K562 (cell line): ENCODE measurements around the gene JKAMP. TPM values are rescaled to one million over a fixed set of nuclear protein-coding genes. Genes with fewer than 3 reads are reported as not detected.

ENCODE experiments used
- ATAC-seq: fragments of 200-7000 bp; cut with Tn5 transposase; 3 replicates; pipeline ENCODE4 v1.9.1; 2020; ENCODE audit warnings: moderate library complexity
- BruUV-seq: library from RNA; stranded (reverse); fragments of 400-500 nt; replicated peaks from 2 replicates; lab custom pipeline; 2021; lab: Mats Ljungman, UMichigan
- CTCF ChIA-PET: fragments of 300-600 bp; formaldehyde crosslinking; extraction: SDS; loops from one replicate; lab custom pipeline; 2021; ENCODE audit warnings: low intra/inter-chr PET ratio; lab: Yijun Ruan, JAX
- POLR2A ChIA-PET: fragments of 300-600, 350-650 bp; sonication (Branson Sonifier 250); formaldehyde crosslinking; extraction: SDS; loops from one replicate; lab custom pipeline; 2021; ENCODE audit warnings: antibody characterized with exemption, inconsistent platforms; lab: Yijun Ruan, JAX
- DNase-seq, 4 experiments: peaks; one replicate each; pipeline versions ENCODE4 v3.0.0 to v3.0.0-alpha.2; 2011 to 2018; ENCODE audit warnings: low spot score in 3 of 4, mixed read lengths in 3 of 4; ENCODE audit errors: extremely low read depth in 1 of 4
- FAIRE-seq: peaks from 2 replicates; lab custom pipeline; 2011; peaks lifted over from hg19 to GRCh38; lab: Jason Lieb, UNC
- H2AFZ ChIP-seq: 2 replicates; pipeline ENCODE4 v1.6.0; 2011; ENCODE audit warnings: low read depth, low read length, control low read depth, inconsistent platforms
- H3K27ac ChIP-seq: fragments of 200-600 bp; 3 replicates; pipeline ENCODE4 v1.8.0; 2011; ENCODE audit warnings: low read depth, mild to moderate bottlenecking, control low read depth, inconsistent platforms, low read length, moderate library complexity, mixed read lengths; ENCODE audit errors: extremely low read depth
- H3K27me3 ChIP-seq, 2 experiments: fragments of 300-600 bp in 1 of 2; 2 replicates in 1 of 2; 3 replicates in 1 of 2; pipeline versions ENCODE4 v1.6.0 to v1.8.0; 2011; ENCODE audit warnings: inconsistent platforms in 2 of 2, low read length in 2 of 2, mild to moderate bottlenecking in 1 of 2, mixed read lengths in 1 of 2, moderate library complexity in 1 of 2; ENCODE audit not compliant: control insufficient read depth in 2 of 2, insufficient read depth in 2 of 2
- H3K36me3 ChIP-seq: fragments of 300-600 bp; 3 replicates; pipeline ENCODE4 v1.8.0; 2011; ENCODE audit warnings: mild to moderate bottlenecking, low read length, inconsistent platforms; ENCODE audit not compliant: control insufficient read depth, insufficient read depth
- H3K4me1 ChIP-seq, 2 experiments: fragments of 200-600 bp in 1 of 2; replicated peaks in 1 of 2; 2 replicates in 1 of 2; 3 replicates in 1 of 2; pipeline versions ENCODE4 v1.5.1 to v1.8.0; 2011; ENCODE audit warnings: inconsistent platforms in 2 of 2, low read length in 2 of 2, mild to moderate bottlenecking in 1 of 2, mixed read lengths in 1 of 2, moderate library complexity in 1 of 2; ENCODE audit not compliant: control insufficient read depth in 2 of 2, insufficient read depth in 2 of 2
- H3K4me2 ChIP-seq: 2 replicates; pipeline ENCODE4 v1.6.1; 2011; ENCODE audit warnings: low read length, control low read depth, inconsistent platforms, mixed read lengths; ENCODE audit not compliant: insufficient read depth
- H3K4me3 ChIP-seq: fragments of 200-600 bp; sonication (generic), shearing (Covaris generic); 2 replicates; pipeline ENCODE4 v1.5.1; 2016; ENCODE audit warnings: control low read depth, inconsistent platforms
- H3K79me2 ChIP-seq: fragments of 200-600 bp; 3 replicates; pipeline ENCODE4 v1.8.0; 2011; ENCODE audit warnings: low read length, inconsistent platforms; ENCODE audit not compliant: control insufficient read depth, insufficient read depth
- H3K9ac ChIP-seq, 2 experiments: 2 replicates each; pipeline versions ENCODE4 v1.6.0 to v1.6.1; 2011; ENCODE audit warnings: low read depth in 2 of 2, low read length in 2 of 2, control low read depth in 1 of 2, inconsistent platforms in 1 of 2, mild to moderate bottlenecking in 1 of 2, mixed read lengths in 1 of 2; ENCODE audit not compliant: insufficient read depth in 1 of 2
- H3K9me1 ChIP-seq: one replicate; pipeline ENCODE4 v1.6.0; 2011; ENCODE audit warnings: inconsistent platforms, mild to moderate bottlenecking, low read length, moderate library complexity; ENCODE audit not compliant: control insufficient read depth, insufficient read depth
- H3K9me3 ChIP-seq: replicated peaks from 2 replicates; pipeline ENCODE4 v1.5.1; 2011; ENCODE audit warnings: low read depth, low read length, inconsistent platforms; ENCODE audit not compliant: control insufficient read depth, insufficient read depth
- H4K20me1 ChIP-seq: replicated peaks from 2 replicates; pipeline ENCODE4 v1.6.1; 2011; ENCODE audit warnings: low read length, inconsistent platforms, mixed read lengths; ENCODE audit not compliant: control insufficient read depth, insufficient read depth
- CBX3 ChIP-seq, 2 experiments: IDR thresholded peaks; 1 replicate in 1 of 2; 2 replicates in 1 of 2; pipeline ENCODE4 v1.6.1; 2012; ENCODE audit warnings: inconsistent platforms in 2 of 2, low read length in 2 of 2, borderline replicate concordance in 1 of 2, control low read depth in 1 of 2
- CTCF ChIP-seq, 3 experiments: IDR thresholded peaks in 2 of 3; conservative IDR thresholded peaks in 1 of 3; 2 replicates each; pipeline ENCODE4 v1.5.1; 2011 to 2012; ENCODE audit warnings: low read length in 3 of 3, mild to moderate bottlenecking in 3 of 3, control low read depth in 2 of 3, improper control_type of control experiment in 1 of 3, inconsistent platforms in 1 of 3, low read depth in 1 of 3, mixed read lengths in 1 of 3, moderate library complexity in 1 of 3; ENCODE audit not compliant: insufficient read depth in 2 of 3
- EWSR1 ChIP-seq: fragments of 450-650 bp; IDR thresholded peaks from 2 replicates; pipeline ENCODE4 v1.6.1; 2018; ENCODE audit warnings: borderline replicate concordance, mild to moderate bottlenecking, low read depth, moderate library complexity; ENCODE audit not compliant: partially characterized antibody
- HCFC1 ChIP-seq: IDR thresholded peaks from 2 replicates; pipeline ENCODE4 v1.6.1; 2012; ENCODE audit warnings: low read depth, low read length, improper control_type of control experiment
- JUND ChIP-seq, 2 experiments: IDR thresholded peaks; 2 replicates in 1 of 2; 3 replicates in 1 of 2; pipeline ENCODE4 v1.6.1; 2011; ENCODE audit warnings: borderline replicate concordance in 2 of 2, low read depth in 2 of 2, low read length in 2 of 2, improper control_type of control experiment in 1 of 2, missing biosample characterization in 1 of 2, missing genetic modification characterization in 1 of 2, missing genetic modification reagents in 1 of 2
- KLF16 ChIP-seq: IDR thresholded peaks from 2 replicates; pipeline ENCODE4 v1.6.1; 2016; ENCODE audit warnings: antibody characterized with exemption
- MYNN ChIP-seq, 2 experiments: sonication (generic); formaldehyde crosslinking in 1 of 2; IDR thresholded peaks; 2 replicates each; pipeline versions ENCODE4 v1.5.0 to v1.6.1; 2016 to 2020; ENCODE audit warnings: antibody characterized with exemption in 1 of 2, missing genetic modification reagents in 1 of 2
- RAD21 ChIP-seq, 2 experiments: fragments of 250-450 bp in 1 of 2; fragments of 450-650 bp in 1 of 2; sonication (Bioruptor Pico) in 1 of 2; formaldehyde crosslinking in 1 of 2; IDR thresholded peaks in 1 of 2; conservative IDR thresholded peaks in 1 of 2; 2 replicates each; pipeline versions ENCODE4 v1.4.0 to v1.8.0; 2020 to 2022; ENCODE audit warnings: mild to moderate bottlenecking in 2 of 2, moderate library complexity in 1 of 2
- RBM17 ChIP-seq: fragments of 200-400 bp; formaldehyde crosslinking; IDR thresholded peaks from 2 replicates; pipeline ENCODE4 v1.6.1; 2017; ENCODE audit warnings: low read depth, mild to moderate bottlenecking, low read length, borderline replicate concordance
- SMC3 ChIP-seq: conservative IDR thresholded peaks from 2 replicates; pipeline ENCODE4 v1.6.1; 2011; ENCODE audit warnings: low read depth, low read length, improper control_type of control experiment; ENCODE audit not compliant: insufficient read depth
- XRCC5 ChIP-seq: fragments of 200-400 bp; formaldehyde crosslinking; IDR thresholded peaks from 2 replicates; pipeline ENCODE4 v1.6.1; 2017; ENCODE audit warnings: low read depth, mild to moderate bottlenecking, low read length
- ZKSCAN3 ChIP-seq: fragments of 250-450 bp; sonication (Bioruptor Pico); IDR thresholded peaks from 2 replicates; pipeline ENCODE4 v1.4.0; 2020
- ZNF12 ChIP-seq: sonication (generic); formaldehyde crosslinking; IDR thresholded peaks from 2 replicates; pipeline ENCODE4 v1.4.0; 2020; ENCODE audit warnings: mild to moderate bottlenecking, missing genetic modification reagents
- in situ Hi-C: fragments of 300-500 bp; cut with MboI; formaldehyde crosslinking; loops from 4 replicates; pipeline ENCODE4 v1.15.0; 2018; ENCODE audit warnings: inconsistent platforms, mixed read lengths
- intact Hi-C: fragments of 100-400 bp; cut with micrococcal nuclease; formaldehyde crosslinking; loops from 2 replicates; pipeline ENCODE4 v1.14.2; 2022
- polyA plus RNA-seq, 8 experiments: library from polyadenylated mRNA; depleted of rRNA in 4 of 8; stranded (reverse) in 5 of 8; unstranded in 3 of 8; fragments of >200 nt; fragmentation: Nextera tagmentation in 2 of 8; fragmentation: Illumina TruSeq in 1 of 8; extraction: Ambion mirVana in 2 of 8; extraction: Trizol in 1 of 8; gene quantifications; 2 replicates each; pipeline versions ENCODE4 v1.2.1 to v1.2.3, GENCODE V29; 2011 to 2014; ENCODE audit warnings: inconsistent platforms in 1 of 8, missing spikeins in 1 of 8
- total RNA-seq, 7 experiments: library from RNA; depleted of rRNA in 6 of 7; stranded (reverse); fragments of >200 nt in 6 of 7; fragmentation: Illumina TruSeq in 2 of 7; extraction: Trizol in 2 of 7; gene quantifications; 2 replicates each; pipeline versions ENCODE4 v1.2.1 to v1.2.3, GENCODE V29; 2011 to 2021; ENCODE audit warnings: low replicate concordance in 1 of 7
- TF ChIP-seq, protein P1 (sequence below): sonication (generic); formaldehyde crosslinking; IDR thresholded peaks from 2 replicates; pipeline ENCODE4 v1.8.1; 2022; ENCODE audit warnings: missing genetic modification reagents

JKAMP gene
- total and polyA plus RNA-seq, 9 of the 15 experiments (the other 6 are each of a cell fraction or from before 2014, with no cell fraction given): 19.3 to 119 (median 33.8) TPM

DNA sequence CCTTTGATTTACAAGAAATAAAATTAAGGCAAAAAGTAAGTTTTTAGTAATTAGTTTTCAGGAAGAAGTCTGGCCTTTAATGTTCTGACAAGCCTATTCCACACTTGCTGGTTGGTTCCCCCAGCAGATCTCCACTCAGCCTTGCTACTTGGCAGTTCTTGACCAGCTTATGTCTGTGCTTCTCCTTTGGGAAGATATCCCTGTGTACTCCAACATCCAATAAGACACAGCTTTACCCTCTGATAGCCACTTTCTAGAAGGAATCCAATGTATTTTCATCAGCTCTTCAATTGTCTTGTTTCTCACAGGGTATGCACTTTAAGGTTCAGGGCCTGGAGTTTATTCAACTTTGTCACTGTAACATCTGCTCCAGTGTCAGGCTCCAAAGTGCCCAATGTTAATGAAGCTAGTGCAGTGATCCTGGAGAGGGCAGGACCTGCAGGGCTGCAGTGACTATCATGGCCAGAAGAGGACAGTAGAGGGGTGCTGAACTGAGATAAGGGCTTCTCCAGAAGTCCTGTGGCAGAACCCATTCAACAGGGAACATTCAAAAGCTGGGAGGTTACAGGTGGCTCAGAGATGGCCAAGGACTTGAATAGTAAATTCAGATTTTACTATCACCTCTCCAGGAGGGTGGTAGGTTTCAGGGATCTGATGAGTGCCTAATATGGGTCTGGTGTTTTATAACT, 22.9 kb downstream of the JKAMP start:
- DNase-seq (peak; percentile 50 to 68 (median 58)), ATAC-seq (peak; percentile 98), FAIRE-seq (peak; percentile 86)
- no peak overlapping the region for H3K4me3 ChIP-seq
- ChIA-PET POLR2A (interaction anchor here (1.0 to 2.1 kb wide), 3 partner anchors 10 to 69 kb away, joined by 3 to 5 read pairs (median 3); partner anchors contain the start of genes JKAMP and L3HYPDH), CTCF (interaction anchor here (0.6 kb wide), 2 partner anchors 69 to 77 kb away, joined by 3 read pairs; partner anchors contain the start of gene CCDC175)
- H4K20me1 ChIP-seq: no peaks in the 10 kb centered on the region
- no peaks in the 10 kb centered on the region for H3K9me3 ChIP-seq
- H3K36me3 ChIP-seq: peaks cover 14% of the 10 kb centered on the region; the same call in 2 of the 3 replicates
- no peak overlapping the region for H3K4me2 ChIP-seq
- in situ Hi-C loops: no loop called here
- H3K79me2 ChIP-seq: no peaks in the 10 kb centered on the region
- H3K9me1 ChIP-seq: no peaks in the 10 kb centered on the region
- intact Hi-C loops: loop anchor here (1.0 to 10.0 kb wide), 2 partner anchors 69 to 678 kb away; partner anchors contain the start of gene CCDC175
- no peak overlapping the region for H2AFZ ChIP-seq
- no TSS peak for BruUV-seq
- peak; percentile 47 to 73 for TF ChIP-seq RAD21 (CRISPR knock-in tag; conservative IDR thresholded peaks at IDR 0.05 in 1 of 2, IDR thresholded peaks at IDR 0.05 in 1 of 2)
- no peak for TF ChIP-seq EWSR1
- peak; percentile 35; the same call in 1 of the 2 replicates for TF ChIP-seq JUND (IDR thresholded peaks at IDR 0.05; ENCODE audit: borderline replicate concordance, low read depth, low read length)
- TF ChIP-seq JUND (tag; IDR thresholded peaks at IDR 0.05; ENCODE audit: borderline replicate concordance, low read depth, low read length): no peak
- no peak for TF ChIP-seq ZKSCAN3 (CRISPR knock-in tag)
- TF ChIP-seq SMC3: peak; percentile 57
- TF ChIP-seq MYNN (IDR thresholded peaks at IDR 0.05): 0 out of 2 replicates have a peak, but pooled peaks have one; percentile 30
- TF ChIP-seq MYNN (CRISPR knock-in tag; IDR thresholded peaks at IDR 0.05): no peak
- no peak for TF ChIP-seq HCFC1
- no peak for TF ChIP-seq CBX3 (IDR thresholded peaks at IDR 0.05; ENCODE audit: borderline replicate concordance in 1 of 2, low read length in 2 of 2)
- TF ChIP-seq, protein P1, sequence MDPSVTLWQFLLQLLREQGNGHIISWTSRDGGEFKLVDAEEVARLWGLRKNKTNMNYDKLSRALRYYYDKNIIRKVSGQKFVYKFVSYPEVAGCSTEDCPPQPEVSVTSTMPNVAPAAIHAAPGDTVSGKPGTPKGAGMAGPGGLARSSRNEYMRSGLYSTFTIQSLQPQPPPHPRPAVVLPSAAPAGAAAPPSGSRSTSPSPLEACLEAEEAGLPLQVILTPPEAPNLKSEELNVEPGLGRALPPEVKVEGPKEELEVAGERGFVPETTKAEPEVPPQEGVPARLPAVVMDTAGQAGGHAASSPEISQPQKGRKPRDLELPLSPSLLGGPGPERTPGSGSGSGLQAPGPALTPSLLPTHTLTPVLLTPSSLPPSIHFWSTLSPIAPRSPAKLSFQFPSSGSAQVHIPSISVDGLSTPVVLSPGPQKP (CRISPR knock-in tag): no peak
- peak; percentile 84 to 91 (median 90) for TF ChIP-seq CTCF (IDR thresholded peaks at IDR 0.05 in 2 of 3, conservative IDR thresholded peaks at IDR 0.05 in 1 of 3; ENCODE audit: insufficient read depth in 2 of 3, low read depth in 1 of 3, low read length in 3 of 3)
- peak; percentile 32; the same call in 1 of the 2 replicates for TF ChIP-seq XRCC5
- TF ChIP-seq KLF16: peak; percentile 28; the same call in 1 of the 2 replicates
- no peak for TF ChIP-seq ZNF12 (CRISPR knock-in tag)
- no peak for TF ChIP-seq RBM17
- no peaks in the 10 kb centered on the region for H3K4me1 ChIP-seq
- no peak overlapping the region for H3K27ac ChIP-seq
- no peak overlapping the region for H3K9ac ChIP-seq
- H3K27me3 ChIP-seq: no peaks in the 10 kb centered on the region
